Calu3 (cell line): ENCODE results near the gene ADGRV1. TPM values are rescaled to one million over a fixed set of nuclear protein-coding genes. Genes with fewer than 3 reads are reported as not detected.

Source experiments
- BruUV-seq: library from RNA; stranded (reverse); fragments of 400-500 nt; replicated peaks from 2 replicates; lab custom pipeline; 2021; lab: Mats Ljungman, UMichigan
- CTCF ChIA-PET: fragments of 300-600 bp; sonication (Branson Sonifier 250); formaldehyde crosslinking; loops from one replicate; lab custom pipeline; 2022; ENCODE audit warnings: antibody characterized with exemption; lab: Charles Lee
- DNase-seq: peaks from one replicate; pipeline ENCODE4 v3.0.0; 2022
- H3K27ac Mint-ChIP-seq: one replicate; pipeline ENCODE4 v1.8.0; 2022; ENCODE audit warnings: mixed read lengths; ENCODE audit not compliant: unreplicated experiment
- H3K27me3 Mint-ChIP-seq: one replicate; pipeline ENCODE4 v1.8.0; 2022; ENCODE audit warnings: mixed read lengths; ENCODE audit not compliant: unreplicated experiment
- H3K36me3 Mint-ChIP-seq: one replicate; pipeline ENCODE4 v1.8.0; 2022; ENCODE audit warnings: mild to moderate bottlenecking, moderate library complexity, mixed read lengths; ENCODE audit not compliant: insufficient read depth, unreplicated experiment
- H3K4me1 Mint-ChIP-seq: one replicate; pipeline ENCODE4 v1.8.0; 2022; ENCODE audit warnings: mild to moderate bottlenecking, low read depth, mixed read lengths; ENCODE audit not compliant: unreplicated experiment
- H3K4me3 Mint-ChIP-seq: one replicate; pipeline ENCODE4 v1.8.0; 2022; ENCODE audit warnings: mild to moderate bottlenecking, low read depth, moderate library complexity, mixed read lengths; ENCODE audit not compliant: unreplicated experiment
- H3K9me3 Mint-ChIP-seq: one replicate; pipeline ENCODE4 v1.8.0; 2022; ENCODE audit warnings: low read depth, mixed read lengths; ENCODE audit not compliant: unreplicated experiment
- CTCF ChIP-seq: fragments of 200-600 bp; IDR thresholded peaks from one replicate; pipeline ENCODE4 v1.8.0; 2022; ENCODE audit warnings: antibody characterized with exemption; ENCODE audit not compliant: unreplicated experiment
- intact Hi-C: fragments of 100-400 bp; cut with micrococcal nuclease; formaldehyde crosslinking; loops from one replicate; pipeline ENCODE4 v1.10.0; 2022; ENCODE audit not compliant: unreplicated experiment
- total RNA-seq: library from RNA; stranded (reverse); gene quantifications from 2 replicates; pipeline ENCODE4 v1.2.3, GENCODE V29; 2022

Gene ADGRV1
- total RNA-seq, 1 experiment from 2014 or later: 1.8 TPM

GRCh38 chr5:90632791-90633190 is 74.2 kb downstream of the ADGRV1 start:
- Mint-ChIP-seq H3K27ac (no peak overlapping the region), H3K4me3 (no peak overlapping the region)
- CTCF ChIA-PET: interaction anchor here (1.0 kb wide), 1 partner anchor 72 kb away, joined by 3 read pairs; no protein-coding TSS in a partner anchor

DNA sequence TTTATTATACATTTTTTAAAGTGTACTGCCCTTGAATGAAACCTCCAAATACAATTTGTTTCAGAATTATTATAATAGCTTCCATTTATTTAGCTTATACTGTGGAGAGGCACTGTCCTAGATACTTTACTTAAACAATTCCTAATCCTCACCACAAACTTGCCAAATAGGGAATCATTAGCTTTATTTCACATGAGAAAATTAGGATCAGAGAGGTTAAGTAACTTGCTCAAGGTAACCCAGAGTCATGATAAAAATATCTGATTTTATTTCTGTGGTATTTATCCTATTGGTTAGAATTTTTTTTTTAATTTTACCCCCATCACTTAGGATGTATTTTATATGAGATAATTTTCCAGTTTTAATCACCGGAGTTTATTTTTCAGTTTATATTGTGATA is 78.4 kb downstream of the ADGRV1 start:
- no peak for TF ChIP-seq CTCF
- H3K4me1 Mint-ChIP-seq: no peaks in the 10 kb centered on the region
- DNase-seq: no peak
- no TSS peak for BruUV-seq
- H3K4me3 Mint-ChIP-seq: no peak overlapping the region
- no peaks in the 10 kb centered on the region for H3K9me3 Mint-ChIP-seq
- intact Hi-C loops: no loop called here
- no peak overlapping the region for H3K27ac Mint-ChIP-seq
- CTCF ChIA-PET: interaction anchor here (0.6 kb wide), 1 partner anchor 784 kb away, joined by 4 read pairs; no protein-coding TSS in a partner anchor
- H3K36me3 Mint-ChIP-seq: no peaks in the 10 kb centered on the region
- H3K27me3 Mint-ChIP-seq: no peaks in the 10 kb centered on the region

More at GRCh38 chr5:90632791-90633190, 74.2 kb downstream of the ADGRV1 start:
- TF ChIP-seq CTCF: no peak
- intact Hi-C loops: no loop called here
- Mint-ChIP-seq H3K36me3 (no peaks in the 10 kb centered on the region), H3K9me3 (no peaks in the 10 kb centered on the region), H3K4me1 (no peaks in the 10 kb centered on the region), H3K27me3 (no peaks in the 10 kb centered on the region)
- DNase-seq: no peak
- no TSS peak for BruUV-seq

DNA sequence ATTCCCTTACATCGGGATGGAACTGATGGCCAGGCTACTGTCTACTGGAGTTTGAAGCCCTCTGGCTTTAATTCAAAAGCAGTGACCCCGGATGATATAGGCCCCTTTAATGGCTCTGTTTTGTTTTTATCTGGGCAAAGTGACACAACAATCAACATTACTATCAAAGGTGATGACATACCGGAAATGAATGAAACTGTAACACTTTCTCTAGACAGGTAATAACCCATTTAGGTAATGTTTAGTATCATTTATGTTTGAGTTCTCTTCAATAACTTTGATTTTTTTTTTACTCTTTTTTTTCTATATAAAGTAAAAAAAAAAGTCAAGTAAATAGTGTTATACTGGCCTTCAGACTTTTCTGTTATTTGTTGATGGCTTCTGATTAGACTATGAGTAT is 79.1 kb downstream of the ADGRV1 start:
- H3K4me3 Mint-ChIP-seq: no peak overlapping the region
- no peaks in the 10 kb centered on the region for H3K9me3 Mint-ChIP-seq

GRCh38 chr5:90638878-90639277 is 80.3 kb downstream of the ADGRV1 start:
- DNase-seq: no peak
- BruUV-seq: no TSS peak
- intact Hi-C loops: no loop called here
- H3K36me3 Mint-ChIP-seq: no peaks in the 10 kb centered on the region
- CTCF ChIA-PET: no interaction called here
- no peak overlapping the region for H3K4me3 Mint-ChIP-seq
- no peak for TF ChIP-seq CTCF
- no peak overlapping the region for H3K27ac Mint-ChIP-seq
- H3K9me3 Mint-ChIP-seq: no peaks in the 10 kb centered on the region
- H3K27me3 Mint-ChIP-seq: no peaks in the 10 kb centered on the region
- H3K4me1 Mint-ChIP-seq: no peaks in the 10 kb centered on the region

More for the DNA sequence above, 79.1 kb downstream of the ADGRV1 start:
- no peak for DNase-seq
- TF ChIP-seq CTCF: no peak
- intact Hi-C loops: no loop called here
- no peak overlapping the region for H3K27ac Mint-ChIP-seq
- BruUV-seq: no TSS peak
- no peaks in the 10 kb centered on the region for H3K4me1 Mint-ChIP-seq
- H3K36me3 Mint-ChIP-seq: no peaks in the 10 kb centered on the region
- no peaks in the 10 kb centered on the region for H3K27me3 Mint-ChIP-seq
- CTCF ChIA-PET: no interaction called here
